Muscle of back (tissue), 13 donors: Measurements from ENCODE around the gene SLITRK6. TPM values are rescaled to one million over a fixed set of nuclear protein-coding genes. Genes with fewer than 3 reads are reported as not detected.

Experiments
- DNase-seq, 3 donors: peaks; one replicate each; pipeline versions ENCODE4 v3.0.0 to v3.0.0-alpha.2; 2013
- long read RNA-seq, 9 donors: transcript quantifications; one replicate each; lab custom pipeline, GENCODE V29; 2026
- polyA plus RNA-seq, 10 donors: library from polyadenylated mRNA; unstranded; fragments of 120-200 nt; gene quantifications; one replicate each; pipeline ENCODE4 v1.2.1, GENCODE V29; 2013; ENCODE audit not compliant: insufficient read length in 10 of 10

SLITRK6 gene, protein sequence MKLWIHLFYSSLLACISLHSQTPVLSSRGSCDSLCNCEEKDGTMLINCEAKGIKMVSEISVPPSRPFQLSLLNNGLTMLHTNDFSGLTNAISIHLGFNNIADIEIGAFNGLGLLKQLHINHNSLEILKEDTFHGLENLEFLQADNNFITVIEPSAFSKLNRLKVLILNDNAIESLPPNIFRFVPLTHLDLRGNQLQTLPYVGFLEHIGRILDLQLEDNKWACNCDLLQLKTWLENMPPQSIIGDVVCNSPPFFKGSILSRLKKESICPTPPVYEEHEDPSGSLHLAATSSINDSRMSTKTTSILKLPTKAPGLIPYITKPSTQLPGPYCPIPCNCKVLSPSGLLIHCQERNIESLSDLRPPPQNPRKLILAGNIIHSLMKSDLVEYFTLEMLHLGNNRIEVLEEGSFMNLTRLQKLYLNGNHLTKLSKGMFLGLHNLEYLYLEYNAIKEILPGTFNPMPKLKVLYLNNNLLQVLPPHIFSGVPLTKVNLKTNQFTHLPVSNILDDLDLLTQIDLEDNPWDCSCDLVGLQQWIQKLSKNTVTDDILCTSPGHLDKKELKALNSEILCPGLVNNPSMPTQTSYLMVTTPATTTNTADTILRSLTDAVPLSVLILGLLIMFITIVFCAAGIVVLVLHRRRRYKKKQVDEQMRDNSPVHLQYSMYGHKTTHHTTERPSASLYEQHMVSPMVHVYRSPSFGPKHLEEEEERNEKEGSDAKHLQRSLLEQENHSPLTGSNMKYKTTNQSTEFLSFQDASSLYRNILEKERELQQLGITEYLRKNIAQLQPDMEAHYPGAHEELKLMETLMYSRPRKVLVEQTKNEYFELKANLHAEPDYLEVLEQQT
- 10 to 100 TPM in 3 of 10 donors, 1 to 10 TPM in 7; 4.7 to 19.8 (median 7.4) TPM for polyA plus RNA-seq
- long read RNA-seq, donor 1, full-length matches to known transcripts, result 2 of 2 reads
- long read RNA-seq, donor 1, partial matches to known transcripts, result 0 of 2 reads
- long read RNA-seq, donor 1, other reads (novel, unspliced or antisense), result 0 of 2 reads
- long read RNA-seq, donor 2, full-length matches to known transcripts, result 4 of 4 reads
- long read RNA-seq, donor 2, partial matches to known transcripts, result 0 of 4 reads
- long read RNA-seq, donor 2, other reads (novel, unspliced or antisense), result 0 of 4 reads
- long read RNA-seq, donor 3, result 0 reads
- long read RNA-seq, donor 4, full-length matches to known transcripts, result 1 of 1 reads
- long read RNA-seq, donor 4, partial matches to known transcripts, result 0 of 1 reads
- long read RNA-seq, donor 4, other reads (novel, unspliced or antisense), result 0 of 1 reads
- long read RNA-seq, donor 5, full-length matches to known transcripts, result 4 of 4 reads
- long read RNA-seq, donor 5, partial matches to known transcripts, result 0 of 4 reads
- long read RNA-seq, donor 5, other reads (novel, unspliced or antisense), result 0 of 4 reads
- long read RNA-seq, donor 6, full-length matches to known transcripts, result 4 of 4 reads
- long read RNA-seq, donor 6, partial matches to known transcripts, result 0 of 4 reads
- long read RNA-seq, donor 6, other reads (novel, unspliced or antisense), result 0 of 4 reads
- long read RNA-seq, donor 7, full-length matches to known transcripts, result 7 of 7 reads
- long read RNA-seq, donor 7, partial matches to known transcripts, result 0 of 7 reads
- long read RNA-seq, donor 7, other reads (novel, unspliced or antisense), result 0 of 7 reads
- long read RNA-seq, donor 8, full-length matches to known transcripts, result 3 of 3 reads
- long read RNA-seq, donor 8, partial matches to known transcripts, result 0 of 3 reads
- long read RNA-seq, donor 8, other reads (novel, unspliced or antisense), result 0 of 3 reads
- long read RNA-seq, donor 9, result 0 reads

DNA sequence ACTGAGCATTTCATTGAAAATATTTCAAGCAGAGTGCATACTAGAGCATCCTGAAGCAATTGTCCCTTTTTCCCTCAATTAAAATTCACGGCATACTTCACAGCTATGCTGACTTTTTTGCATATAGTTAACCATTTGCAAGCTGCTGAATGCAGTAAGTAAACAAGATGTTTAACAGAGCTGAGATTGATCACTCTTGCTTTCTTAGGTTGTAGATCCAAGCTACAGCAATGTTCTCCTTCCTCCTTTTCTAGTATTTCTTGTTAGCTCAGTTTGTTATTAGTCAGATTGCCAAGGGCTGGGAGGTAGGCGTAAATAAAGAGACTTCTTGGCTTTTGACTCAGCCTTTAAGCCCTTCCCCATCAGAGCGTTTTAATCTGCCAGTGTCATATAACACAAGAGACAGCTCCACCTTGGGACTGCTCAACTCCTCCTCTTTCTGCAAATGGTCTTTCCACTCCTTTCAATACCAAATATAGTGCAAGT lies at the start of gene SLITRK6:
TSS of gene SLITRK6 (minus strand) at position 323 of the 486 bp plus-strand sequence. CDS start 2,911 bp downstream, outside the sequence.
- DNase-seq, result peak; percentile 58 to 86 (median 60)

DNA sequence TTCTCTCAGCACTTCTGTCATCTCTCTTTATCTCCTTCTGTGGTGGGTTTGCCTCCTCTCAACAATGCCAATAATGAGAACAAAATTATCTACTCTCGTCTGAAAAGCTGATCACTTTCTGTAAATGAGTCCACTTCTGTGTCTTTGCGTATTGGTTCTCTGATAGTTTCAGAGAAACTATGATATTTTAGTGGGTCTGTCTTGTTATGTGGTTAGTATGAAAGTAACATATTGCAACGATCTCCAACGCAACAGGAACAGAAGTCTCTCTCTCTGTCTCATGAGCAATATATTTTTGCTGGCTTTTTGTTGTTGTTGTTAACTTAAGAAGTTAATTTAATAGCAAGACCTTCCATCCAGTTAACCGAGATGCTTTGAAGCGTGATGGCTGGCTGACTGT lies 47.8 kb upstream of the SLITRK6 start:
- DNase-seq, result no peak

DNA sequence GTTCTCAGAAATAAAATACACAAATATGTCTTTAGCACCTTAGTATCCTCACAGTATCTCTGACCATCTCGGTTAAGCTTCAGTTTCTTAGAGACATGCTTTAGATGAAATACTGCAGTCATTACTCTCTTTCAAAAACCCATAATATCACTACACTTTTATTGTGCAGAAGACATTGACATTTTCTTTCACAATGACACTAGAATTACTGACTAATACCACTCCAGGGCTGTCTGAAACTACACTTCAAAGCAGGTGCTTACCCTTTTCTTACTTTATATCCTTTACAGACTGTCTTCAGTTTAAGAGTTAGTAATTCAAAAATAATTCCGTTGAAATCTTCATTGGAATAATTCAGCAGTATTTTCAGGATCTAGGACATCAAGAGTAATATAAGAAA lies 42.2 kb upstream of the SLITRK6 start:
- no peak for DNase-seq

DNA sequence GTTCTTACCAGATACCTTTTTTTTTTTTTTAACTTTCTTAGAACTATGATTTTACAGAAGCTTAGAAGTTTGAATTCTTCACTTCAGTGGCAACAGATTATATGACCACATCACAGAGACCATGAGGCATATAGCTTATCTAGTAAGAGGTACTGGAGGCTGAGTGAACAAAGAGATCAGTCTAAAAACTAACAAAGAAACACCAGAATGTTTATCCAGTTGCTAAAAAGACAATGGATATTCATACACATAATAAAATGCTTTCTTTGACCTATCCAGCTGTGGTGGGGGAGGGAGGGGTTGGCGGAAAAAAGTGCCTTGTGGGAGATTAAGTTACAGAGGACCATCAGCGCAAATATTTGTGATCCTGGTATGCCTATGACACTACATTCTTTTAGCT lies 34.7 kb upstream of the SLITRK6 start:
- DNase-seq, result no peak

DNA sequence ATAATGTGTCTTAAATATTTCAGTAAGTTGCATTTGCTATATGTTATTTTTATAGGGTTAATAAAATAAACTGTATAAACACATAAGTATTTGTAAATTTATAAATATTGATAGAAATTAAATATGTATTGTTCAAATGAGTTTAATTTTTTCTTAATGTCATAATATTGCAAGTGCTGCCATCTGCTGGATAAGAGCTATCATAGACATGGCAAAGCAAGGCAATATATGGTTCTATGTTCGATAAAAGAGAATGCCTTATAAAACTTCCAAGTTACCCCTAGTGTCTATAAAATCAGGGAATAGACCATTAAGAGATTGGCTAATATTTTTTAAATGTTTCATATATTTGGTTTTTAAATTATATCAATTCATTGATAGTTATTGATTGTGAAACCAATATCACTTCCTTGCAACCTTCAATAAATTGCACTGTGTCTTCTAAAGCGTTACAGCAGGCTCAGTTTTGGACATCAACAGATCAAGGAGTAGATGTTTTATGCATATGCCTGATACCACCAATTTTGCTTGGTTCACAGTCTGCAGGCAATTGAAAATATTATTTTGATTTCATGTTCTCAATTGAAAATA lies 29.0 kb upstream of the SLITRK6 start:
- peak; percentile 10 to 24 (median 16) for DNase-seq

DNA sequence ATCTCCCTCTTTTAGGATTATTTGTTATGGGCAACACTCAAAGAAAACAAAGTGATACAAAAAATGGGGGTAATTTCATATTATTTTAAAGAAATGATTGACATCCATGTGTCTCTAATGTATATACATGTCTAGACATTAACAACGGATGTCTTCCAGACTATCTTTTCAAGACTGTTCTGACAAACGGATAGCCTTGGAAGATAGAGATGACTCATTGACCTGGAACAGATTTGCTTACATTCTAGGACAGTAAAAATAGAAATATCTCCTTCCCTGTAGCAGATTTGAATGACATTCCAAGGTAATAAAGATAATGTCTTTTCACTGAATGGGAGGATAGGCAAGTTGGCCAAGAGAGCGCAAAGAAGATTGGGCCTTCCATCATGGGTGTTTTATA lies 26.2 kb upstream of the SLITRK6 start:
- no peak for DNase-seq

DNA sequence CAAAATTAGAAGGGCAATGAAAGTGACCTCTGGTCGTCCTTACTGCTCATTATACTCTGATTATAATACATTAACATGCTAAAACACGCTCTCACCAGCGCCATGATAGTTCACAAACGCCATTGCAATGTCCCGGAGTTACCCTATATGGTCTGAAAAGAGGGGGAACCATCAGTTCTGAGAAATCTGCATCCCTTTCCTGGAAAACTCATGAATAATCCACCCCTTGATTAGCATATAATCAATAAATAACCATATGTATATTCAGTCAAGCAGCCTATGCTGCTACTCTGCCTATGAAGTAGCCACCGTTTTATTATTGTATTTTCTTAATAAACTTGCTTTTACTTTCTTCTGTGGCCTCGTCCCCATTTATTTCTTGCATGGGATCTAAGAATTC lies 24.6 kb upstream of the SLITRK6 start:
- no peak for DNase-seq

DNA sequence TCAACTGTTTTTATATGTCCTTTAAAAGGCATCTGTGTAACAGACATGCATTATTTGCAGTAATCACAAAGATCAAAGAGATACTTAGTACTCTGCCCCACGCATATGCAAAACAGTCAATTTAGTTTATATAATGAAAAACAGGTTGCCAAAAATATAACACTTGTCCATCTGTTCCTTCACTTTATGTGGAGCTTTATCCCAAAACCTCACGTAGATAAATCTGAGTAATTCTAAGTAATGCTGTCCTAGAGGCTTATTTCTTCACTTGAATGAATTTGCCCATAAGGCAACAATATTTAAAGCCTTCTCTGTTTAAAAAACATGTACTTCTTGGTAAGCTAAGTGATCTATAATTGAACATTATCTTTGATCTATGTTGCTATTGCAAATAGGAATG lies 20.3 kb upstream of the SLITRK6 start:
- DNase-seq, result no peak

DNA sequence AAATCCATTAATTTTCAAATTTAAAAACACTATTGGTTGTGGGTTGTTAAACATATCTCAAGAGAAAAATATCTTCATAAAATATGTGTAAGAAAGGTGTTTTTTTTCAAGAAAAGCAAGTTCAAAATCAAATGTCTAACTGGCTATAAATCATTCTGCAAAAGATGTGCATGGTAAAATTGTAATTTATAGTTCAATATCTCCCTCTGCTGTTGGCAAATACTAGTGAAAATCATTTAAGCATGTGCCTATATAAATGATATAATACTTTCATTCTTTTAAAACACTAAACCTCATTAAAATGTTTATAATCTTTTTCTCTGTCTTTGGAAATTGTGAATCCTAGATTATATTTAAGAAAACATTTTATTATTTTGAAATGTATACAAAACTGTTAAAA lies 17.2 kb upstream of the SLITRK6 start:
- DNase-seq, result no peak

DNA sequence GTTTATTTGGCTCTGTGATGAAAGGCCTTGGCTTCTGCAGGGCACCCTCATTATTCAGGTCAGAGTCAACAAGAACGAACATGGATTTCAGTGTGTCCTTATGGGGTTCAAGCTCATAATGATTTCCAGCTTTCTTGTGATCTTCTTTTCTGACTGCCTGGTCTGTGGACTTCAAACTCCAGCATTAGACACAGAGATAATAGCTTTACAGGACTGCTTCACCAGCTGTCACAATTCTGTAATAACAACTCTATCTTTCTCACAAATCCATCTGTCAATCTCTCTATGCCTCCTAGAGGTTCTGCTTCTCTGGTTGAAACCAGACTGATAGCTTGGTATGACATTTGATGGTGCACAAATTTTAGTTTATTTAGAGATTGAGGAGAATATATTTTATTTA lies 13.1 kb upstream of the SLITRK6 start:
- DNase-seq, result no peak

DNA sequence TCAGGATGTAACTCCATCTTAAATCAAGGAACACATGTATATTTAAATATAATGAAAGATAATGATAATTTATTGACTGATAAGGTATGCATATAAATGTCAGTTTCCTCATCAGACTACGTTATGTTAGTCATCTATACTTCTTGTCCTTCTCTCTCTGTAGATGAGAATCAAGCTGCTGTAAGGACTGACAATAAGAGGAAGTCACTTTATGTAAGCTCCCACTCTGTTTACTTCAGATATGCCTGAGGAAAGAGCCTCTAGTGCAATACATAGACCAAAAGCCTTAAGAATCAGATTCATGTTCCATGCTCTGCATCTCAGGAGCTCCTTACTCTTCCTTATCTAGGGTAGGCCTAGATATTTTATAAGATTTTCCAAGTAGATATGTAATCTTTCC lies 9.6 kb upstream of the SLITRK6 start:
- no peak for DNase-seq

DNA sequence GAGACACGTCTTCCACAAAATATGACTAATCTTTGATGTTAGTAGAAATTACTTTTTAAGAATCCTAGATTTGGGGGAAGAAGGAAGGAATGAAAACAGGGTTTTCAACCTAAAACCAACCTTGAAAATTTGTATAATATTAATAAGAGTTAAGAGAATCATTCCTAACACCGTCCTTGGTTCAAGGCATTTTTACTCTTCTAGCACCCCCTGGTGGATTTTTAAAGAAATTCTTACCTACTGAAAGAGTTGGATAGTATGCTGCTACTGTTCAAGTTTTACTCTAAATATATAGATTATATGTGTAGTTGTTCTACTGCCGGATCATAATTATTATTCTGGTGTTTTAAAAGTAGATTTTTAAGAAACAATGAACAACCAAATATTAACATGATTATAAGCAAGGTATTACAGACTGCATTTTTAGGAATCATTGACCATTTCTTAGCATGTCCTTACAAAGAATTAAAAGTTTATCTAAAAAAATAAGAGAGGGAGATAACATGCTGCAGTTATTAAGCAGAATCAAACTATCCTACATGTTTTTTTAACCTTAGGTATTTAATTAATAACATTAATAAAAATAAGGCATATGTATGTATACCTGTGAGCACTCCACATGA lies 7.4 kb upstream of the SLITRK6 start:
- peak; percentile 46 to 69 (median 47) for DNase-seq

DNA sequence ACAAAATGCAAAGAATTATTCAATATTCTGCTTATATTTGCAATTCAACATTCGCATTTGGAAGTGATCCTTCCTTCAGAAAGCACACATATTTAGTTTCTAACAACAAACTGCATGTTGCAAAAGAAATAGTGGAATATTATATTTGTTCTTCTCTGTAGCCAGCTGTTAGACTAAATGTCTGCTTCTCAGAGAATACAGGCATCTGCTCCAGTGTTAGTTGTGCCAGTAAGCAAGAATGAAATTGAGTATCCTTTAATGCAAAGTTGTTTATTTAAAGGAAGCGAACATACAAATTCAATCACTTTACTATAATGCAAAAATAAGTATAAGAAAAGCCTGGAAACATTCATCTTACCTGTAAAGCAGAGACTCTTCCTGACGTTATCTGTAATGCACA lies 663 bp downstream of the SLITRK6 start:
- peak in 2 of 3 donors; percentile 17 to 55 for DNase-seq

DNA sequence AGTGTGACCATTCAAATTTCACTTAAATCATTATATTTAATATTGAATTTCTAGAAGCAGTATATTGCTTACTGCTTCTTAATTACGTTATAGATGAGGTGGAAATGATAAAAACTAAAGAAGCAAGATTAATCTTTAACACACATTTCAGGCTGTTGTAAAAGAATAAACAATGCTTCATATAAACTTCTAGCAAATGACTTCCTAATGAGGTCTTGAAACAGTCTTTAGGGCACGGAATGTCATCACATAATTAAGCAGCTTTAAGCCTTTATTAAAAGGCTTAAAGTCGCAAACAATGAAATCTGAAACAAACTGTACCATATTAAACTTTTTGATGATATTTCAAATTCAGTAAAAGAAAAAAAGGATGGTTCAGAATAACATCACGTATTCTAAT lies 1.9 kb downstream of the SLITRK6 start:
- peak in 1 of 3 donors; percentile 26 for DNase-seq

DNA sequence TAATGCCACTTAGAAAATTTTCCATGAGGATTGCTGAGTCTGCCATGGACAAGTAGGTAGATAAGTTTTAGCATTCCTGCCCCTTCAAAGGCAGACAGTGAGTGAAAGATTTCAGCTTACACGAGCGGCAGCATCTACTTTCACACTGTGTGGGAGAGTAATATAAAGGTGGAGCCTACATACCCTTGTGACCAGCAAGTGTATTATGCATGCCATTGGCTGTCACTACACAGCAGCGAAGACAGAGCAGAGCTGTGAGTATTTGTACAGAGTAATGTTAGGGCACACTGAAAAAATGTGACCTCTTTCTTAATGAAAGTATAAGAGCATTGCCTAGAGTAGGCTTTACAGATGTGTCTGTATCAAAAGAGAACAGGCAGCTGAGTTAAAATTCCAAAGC lies 14.0 kb downstream of the SLITRK6 start:
- DNase-seq, result no peak

DNA sequence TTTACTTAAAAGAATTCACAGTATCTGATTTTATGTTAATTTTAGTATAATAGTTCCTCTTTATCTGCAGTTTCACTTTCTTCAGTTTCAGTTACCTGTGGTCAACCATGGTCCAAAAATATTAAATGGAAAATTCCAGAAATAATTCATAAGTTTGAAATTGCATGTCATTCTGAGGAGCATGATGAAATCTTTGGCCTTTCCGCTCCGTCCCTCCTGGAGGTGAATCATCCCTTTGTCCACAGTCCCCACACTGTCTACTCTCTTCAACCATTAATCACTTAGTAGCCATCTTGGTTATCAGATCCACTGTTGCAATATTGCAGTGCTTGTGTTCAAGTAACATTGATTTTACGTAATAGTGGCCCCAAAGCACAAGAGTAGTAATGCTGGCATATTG lies 26.9 kb downstream of the SLITRK6 start:
- DNase-seq, result no peak

DNA sequence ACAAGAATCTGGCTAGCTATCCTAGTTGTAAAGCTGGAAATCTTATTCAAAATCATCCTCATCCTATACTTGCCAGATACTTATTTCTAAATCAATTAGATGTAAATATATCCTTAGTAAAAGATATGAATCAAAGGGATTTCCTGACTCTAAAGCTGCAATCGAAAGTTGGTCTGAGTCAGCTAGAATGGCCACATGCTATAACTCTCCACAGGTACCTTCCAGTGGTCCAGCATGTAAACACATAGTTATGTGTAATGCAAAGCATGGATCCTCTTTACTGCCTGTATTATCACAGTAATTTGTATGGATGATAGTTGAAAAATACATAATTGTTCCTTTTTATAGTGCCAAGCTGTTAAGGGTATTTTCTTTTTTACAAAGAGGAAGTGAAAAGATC lies 27.4 kb downstream of the SLITRK6 start:
- no peak for DNase-seq

DNA sequence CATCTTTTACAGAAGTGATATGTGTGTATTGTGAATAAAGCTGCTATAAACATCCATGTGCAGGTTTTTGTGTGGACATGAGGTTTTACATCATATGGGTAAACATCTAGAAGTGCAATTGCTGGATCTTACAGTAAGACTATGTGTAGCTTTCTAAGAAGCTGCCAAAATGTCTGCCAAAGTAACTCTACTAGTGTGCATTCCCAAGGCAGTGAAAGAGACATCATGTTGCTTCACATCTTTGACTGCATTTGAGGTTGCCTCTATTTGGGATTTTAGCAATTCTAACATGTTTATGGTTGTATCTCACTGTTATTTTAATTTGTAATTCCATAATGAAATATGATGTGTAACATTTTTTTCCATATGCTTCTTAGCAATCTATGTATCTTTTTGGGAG lies 30.3 kb downstream of the SLITRK6 start:
- no peak for DNase-seq

DNA sequence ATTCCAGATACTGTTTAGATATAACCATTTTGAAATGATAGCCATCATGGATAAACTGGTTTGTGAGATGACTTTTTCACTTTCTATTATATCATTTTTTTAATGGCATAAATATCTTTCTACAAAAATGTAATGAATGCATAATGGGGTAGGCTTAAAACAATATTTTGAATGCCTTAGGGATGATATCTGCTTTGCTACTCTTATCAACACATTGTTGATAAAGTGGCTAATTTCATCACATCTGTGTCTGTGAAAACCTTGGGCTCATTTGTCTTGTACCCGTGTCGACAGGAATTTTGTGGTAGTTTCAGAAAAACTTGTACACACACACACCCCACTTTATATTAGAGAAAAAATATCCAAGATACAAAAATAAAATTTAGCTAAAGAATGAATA lies 44.1 kb downstream of the SLITRK6 start:
- DNase-seq, result no peak
